ENCODE measurements around the gene SAMD7.

DNA sequence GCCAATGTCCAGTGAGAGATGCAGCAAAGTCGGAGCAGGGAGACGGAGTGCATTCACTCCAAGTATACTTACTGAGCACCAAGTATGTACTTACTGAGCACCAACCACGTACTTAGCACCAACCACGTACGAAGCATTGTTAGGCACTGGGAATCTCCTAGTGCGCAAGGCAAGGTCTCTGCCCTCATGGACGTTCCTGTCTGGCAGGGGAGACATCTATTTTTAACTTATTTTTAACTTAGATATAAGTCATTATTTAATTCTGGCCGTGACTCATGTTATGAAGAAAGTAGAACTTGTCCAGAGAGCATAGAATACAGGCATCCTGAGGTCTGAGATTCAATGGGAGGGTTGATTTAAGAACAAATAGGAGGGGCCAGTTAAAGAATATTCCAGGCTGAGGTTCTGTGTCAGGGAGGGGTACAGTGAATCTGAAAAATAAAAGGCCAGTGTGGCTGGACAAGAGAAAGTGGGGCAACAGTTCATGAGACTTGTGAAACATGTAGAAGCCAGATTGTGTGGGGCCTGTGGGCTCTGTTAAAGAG, 32.3 kb upstream of the SAMD7 start:
- TF ChIP-seq POLR2A (IDR thresholded peaks at IDR 0.05; ENCODE audit: low read depth, low read length) (no peak), TAF1 (IDR thresholded peaks at IDR 0.05; ENCODE audit: low read depth, low read length) (no peak), POLR2AphosphoS5 (IDR thresholded peaks at IDR 0.05; ENCODE audit: low read depth, low read length) (no peak), POU2F2 (IDR thresholded peaks at IDR 0.05; ENCODE audit: low read depth, low read length) (no peak)

Measured in GM12891 (cell line).